HG02870 (cell line): Measurements from ENCODE around the gene APBA2.

Experiments
- ATAC-seq: cut with Tn5 transposase; IDR thresholded peaks from one replicate; pipeline ENCODE4 v1.9.1; 2021; ENCODE audit warnings: mild to moderate bottlenecking, moderate library complexity; ENCODE audit not compliant: unreplicated experiment

Gene APBA2

DNA sequence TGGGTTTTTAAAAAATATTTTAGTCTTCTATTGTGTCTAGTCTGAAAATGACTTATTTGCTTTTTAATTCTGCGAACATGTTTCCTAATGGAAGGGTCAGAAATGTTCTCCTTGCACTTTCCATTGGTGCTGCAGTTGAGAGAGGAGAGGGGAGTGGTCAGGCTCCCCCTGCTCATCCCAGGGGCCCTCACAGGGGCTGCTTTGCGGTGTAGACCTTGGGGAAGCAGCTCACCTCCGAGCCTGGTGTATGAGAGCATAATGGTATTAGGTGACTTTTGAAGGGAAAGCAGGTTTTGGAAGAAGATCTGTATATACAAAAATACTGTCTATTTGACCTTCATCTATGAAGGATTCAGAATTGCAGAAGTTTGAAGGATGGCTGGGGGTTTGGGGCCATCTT is 28.3 kb downstream of the APBA2 start:
- no peak for ATAC-seq

DNA sequence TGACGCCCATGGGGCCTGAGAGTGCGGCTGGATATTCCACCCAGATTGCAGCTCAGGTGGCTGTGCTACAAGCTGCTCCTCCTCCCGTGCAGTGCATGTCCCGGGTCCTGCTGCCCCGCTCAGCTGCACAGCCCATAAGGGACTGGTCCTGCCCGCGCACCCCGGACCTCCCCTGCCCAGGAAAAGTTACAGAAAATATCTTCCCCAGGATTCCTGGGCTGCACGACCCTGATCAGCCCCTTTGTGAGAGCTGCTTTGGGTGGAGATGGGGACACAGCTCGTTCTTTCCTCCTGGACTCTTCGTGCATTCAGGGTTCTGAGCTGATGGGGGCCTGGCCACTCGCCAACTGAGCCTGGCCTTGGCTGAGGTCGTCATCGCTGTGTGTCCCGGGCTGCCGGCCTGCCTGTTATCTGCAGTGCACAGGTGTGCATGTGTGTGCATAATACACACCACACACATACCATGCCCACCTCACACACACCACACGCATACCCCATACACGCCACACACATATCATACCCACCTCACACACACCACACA is 28.8 kb downstream of the APBA2 start:
- no peak for ATAC-seq

DNA sequence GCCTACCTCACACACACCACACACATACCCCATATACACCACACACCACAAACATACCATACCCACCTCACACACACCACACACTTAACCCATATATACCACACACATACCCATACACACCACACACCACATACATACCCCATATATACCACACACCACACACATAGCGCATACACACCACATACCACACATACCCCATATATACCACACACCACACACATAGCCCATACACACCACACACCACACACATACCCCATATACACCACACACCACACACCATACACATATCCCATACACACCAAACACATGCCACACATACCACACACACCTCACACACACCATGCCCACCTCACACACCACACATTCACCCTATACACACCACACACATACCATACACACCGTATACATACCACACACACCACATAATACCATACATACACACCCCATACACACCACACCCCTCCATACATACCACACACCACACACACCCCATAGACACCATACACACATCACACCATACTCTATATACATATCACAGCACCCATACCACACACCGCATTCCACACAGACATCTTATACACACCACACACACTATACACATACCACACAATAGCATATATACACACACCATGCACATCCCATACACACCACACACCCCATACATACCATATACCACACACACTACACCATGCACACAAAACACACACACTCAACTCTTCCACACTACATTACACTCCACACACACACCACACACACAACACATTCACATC is 29.5 kb downstream of the APBA2 start:
- ATAC-seq = no peak

DNA sequence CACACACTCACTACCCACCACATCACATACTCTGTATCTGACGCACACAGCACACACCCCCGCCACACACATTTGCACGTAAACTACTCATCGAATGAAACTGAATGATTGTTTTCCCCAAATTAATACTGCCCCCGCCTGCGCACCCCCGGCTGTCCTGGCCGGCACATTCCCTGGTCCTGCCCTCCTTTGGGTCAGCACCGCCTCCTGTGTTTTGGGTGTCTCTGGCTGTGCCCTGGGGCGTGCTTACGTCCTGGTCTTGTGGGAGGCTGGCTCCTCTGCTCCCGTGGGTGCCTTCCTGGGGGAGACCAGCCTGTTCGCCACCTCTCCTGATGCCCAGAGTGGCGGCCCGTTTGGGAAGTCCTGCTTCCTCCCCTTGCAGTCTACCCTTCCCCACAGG is 30.2 kb downstream of the APBA2 start:
- no peak for ATAC-seq

DNA sequence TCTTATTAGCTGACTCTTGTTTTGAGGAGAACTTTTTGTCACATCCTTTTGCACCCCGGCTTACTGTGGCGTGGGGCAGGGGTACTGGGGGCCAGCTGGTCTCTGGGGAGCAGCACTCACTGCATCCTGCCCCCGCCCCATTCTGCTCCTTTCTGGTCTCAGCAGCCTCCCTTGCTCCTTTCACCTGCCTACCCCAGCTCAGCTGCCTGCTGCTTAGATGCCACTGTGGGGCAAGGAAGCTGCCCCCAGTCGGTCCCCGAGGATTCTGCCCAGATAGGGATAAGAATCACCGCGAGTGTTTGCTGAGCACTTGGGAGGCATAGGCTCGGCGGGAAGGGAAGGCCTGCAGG is 32.0 kb downstream of the APBA2 start:
- no peak for ATAC-seq

DNA sequence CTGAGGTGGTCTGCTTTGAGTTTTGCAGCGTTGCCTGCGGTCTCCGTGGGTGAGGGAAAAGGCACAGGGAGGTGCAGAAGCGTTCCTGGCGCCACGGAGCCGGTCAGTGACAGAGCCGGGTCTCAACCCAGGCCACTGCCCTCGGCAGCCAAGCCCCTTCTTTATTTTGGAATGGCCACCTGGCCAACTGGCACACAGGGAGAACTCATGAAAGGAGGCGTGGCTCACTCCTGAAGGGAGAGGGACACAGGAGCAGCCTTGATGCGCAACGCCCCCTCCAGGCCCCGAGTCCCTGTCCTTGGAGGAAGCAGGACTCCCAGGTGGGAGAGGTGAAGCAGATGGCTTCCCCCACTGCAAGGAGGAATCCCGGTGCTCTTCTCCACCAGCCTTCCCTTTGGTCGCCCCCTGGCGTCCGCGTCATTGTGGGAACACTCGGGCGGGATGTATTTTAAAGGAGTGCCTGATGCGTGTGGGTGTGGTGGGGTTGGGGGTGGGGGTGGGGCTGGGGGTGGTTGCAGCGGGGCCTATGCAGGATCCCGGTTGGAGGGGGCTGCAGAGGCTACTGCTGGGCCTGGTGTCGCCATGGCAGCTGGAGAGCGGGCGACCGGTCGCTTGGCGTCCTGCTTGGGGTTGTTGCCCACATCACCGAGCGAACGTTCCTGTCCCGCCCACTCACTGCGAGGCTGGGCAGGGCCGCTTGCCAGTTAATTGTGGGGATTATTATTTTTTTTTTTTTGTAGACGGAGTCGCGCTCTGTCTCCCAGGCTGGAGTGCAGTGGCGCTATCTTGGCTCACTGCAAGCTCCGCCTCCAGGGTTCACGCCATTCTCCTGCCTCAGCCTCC is 32.6 kb downstream of the APBA2 start:
- no peak for ATAC-seq

DNA sequence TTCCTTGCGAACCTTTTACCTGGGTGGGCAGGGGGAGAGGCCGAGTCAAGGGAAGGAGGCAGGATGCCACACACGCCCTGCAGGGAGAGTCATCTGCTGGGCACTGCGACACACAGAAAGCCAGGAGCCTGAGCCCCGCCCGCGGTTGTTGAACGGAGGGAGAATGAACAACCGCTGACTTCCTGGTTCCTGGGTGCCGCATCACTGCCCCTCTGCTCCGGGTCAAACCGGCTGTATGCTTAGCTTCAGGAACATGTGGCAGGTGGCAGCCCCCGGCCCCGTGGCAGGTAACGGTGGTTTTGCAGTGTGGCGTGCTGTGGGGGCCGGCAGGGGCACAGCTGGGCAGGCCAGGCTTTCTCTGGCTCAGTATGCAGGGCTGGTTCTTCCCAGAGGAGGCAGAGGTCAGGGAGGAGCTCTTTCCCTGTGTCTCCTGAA is 33.4 kb downstream of the APBA2 start:
- ATAC-seq = no peak

DNA sequence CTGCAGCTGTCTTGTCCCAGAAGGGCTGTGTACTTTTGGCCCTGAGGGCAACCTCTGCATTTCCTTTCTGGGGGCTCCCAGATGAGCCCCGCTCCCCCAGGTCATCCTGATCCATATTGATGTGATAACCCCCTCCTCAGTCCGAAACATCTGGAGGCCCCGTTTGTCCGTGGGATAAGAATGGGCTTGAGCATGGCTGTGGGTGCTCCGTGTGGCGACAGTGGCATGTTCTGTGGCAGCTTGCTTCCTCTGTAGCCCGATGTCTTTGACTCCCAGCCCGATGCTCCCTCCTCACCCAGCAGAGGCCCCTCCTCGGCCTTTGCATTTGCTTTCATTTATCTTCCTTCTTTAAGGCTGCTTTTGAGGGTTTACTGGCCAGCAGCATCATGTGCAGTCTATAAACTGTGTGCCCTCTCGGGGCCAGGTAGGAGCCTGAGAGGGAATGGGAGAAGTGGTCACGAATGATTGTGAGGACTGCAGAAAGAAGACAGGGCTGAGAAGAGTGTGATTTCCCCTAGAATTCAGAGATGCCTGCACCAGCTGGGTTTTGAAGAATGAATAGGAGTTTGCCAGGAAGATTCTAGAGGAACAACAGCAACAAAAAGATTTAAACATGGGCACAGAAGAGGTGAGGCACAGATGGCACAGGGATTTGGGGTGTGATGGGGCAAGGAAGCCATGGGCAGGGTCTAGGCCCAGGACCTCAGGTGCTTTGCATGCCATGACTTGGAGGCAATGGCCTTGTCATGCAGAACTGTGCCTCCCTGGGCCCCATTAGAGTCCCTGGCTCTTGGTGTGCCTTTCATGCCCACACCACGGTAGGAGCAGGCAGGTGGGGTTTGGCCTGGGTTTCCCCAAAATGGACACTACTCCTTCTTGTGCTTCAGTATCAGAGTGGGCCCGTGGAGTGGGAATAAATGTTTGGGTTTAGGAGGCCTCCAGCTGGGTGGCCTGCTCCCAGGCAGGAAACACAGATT is 34.2 kb downstream of the APBA2 start:
- ATAC-seq = no peak

DNA sequence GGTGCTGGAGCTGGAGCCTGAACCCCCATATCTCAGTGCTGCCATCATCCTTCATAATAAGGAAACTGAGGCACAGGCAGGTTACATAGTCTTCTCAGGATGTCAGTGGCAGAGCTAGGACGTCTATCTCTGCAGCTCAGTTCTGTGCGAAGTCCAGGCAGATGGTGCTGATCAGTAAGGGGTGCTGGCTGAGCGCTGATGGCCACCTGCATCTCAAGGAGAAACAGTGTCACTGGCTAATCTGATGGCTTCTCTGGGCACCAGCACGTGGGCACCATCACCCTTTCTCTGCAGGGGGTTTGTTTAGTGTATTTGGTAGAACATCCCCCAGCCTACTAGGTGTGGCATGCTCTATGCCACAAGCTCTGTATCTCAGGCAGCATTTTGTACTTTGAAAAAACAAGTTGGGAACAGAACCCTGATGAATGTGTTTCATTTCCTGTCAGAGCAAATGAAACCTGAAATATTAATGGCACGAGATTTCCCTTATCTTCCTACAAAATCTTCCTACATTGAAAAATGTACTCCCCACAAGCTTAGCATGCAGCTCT is 35.1 kb downstream of the APBA2 start:
- no peak for ATAC-seq

DNA sequence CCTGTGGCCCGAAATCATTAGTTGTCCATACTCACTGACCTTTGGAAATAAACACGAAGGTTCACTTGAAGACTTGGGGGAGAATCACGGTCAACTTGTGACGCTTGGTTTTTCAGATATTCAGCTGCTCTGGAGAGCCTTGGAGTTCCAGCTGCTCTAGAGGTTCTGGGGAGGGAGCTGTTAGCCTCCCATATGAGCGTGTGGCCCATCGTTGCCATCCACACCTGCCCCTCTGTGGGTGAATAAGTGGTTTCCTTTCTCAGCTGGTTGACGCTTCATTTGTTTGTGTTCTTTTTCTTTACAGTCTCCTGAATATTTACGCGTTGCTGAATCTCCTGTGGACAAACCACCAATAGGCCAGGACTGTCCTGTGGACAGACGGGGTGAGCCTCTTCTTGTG is 35.6 kb downstream of the APBA2 start:
- no peak for ATAC-seq

DNA sequence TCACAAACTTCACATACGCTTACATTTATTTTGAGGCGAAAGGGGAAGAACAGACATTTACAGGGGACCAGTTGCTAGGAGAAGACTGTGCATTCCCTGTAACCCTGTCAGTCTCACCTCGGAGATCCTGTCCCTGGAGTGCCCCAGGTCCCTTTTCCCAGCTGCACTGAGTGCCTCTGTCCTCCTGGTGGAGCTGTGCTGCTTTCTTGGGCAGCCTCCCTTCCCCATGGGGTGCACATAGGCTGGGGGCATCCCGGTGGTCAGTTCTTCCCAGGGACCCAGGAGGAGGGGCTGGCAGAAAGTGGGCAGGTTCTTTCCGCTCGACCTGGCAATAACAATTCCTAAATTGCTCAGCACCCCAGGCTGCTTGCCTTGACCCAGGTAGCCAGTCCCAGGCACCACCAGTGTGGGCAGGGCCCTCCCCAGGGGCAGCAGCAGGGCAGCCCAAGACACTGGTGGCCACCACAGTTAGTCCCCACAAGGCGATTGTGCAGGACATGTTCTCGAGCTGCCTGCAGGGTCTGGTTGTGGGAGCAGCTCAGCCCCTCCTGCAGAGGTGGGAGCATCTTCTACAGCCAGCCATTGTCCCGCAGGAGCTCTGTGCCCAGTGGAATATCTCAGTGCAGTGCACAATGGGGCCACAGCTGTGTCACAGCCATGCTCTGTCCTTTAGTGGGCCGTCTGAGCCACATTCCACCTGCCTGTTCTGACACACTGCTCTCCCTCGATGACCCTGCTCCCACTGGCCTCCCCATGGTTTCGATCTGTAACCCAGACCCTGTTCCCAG is 36.3 kb downstream of the APBA2 start:
- no peak for ATAC-seq

DNA sequence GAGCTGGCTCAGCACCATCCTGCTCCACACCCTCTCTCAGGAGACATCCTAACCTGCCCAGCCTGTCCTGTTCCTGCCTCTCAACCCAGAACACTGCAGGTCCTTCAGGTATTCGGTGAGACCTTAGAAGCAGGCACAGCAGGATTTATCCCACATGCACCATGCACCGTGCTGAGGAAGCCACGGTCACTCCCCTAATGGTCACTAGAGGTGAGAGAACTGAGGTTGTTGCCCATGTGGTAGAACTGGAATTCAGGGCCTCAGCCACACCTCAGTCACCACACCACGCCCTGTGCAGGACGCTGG is 36.9 kb downstream of the APBA2 start:
- ATAC-seq = no peak

DNA sequence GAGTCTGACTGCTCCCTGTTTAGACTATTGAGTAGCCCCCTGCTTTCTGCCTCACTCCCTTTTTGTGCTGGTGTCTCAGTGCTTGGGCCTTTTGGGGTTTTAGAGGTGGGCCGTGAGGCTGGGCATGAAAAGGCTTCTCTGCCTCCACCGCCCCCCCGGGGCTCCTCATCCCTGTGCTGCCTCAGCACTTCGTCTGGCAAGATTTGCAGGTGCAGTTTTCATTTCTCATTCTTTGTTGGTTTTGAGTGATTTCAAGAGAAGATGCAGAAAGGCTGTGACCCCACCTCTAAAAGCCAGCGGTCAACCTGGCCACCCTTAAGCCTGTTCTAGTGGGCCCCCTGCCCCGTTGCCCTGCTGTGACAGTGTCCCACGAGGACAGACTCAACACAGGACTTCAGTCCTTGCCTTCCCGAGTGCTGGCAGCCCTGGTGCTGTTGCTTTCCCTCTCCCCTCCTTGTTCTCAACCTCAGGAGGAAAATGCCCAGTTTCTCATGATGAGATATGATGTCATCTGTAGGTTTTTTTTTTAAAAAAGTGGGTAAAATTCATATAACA is 38.0 kb downstream of the APBA2 start:
- no peak for ATAC-seq

DNA sequence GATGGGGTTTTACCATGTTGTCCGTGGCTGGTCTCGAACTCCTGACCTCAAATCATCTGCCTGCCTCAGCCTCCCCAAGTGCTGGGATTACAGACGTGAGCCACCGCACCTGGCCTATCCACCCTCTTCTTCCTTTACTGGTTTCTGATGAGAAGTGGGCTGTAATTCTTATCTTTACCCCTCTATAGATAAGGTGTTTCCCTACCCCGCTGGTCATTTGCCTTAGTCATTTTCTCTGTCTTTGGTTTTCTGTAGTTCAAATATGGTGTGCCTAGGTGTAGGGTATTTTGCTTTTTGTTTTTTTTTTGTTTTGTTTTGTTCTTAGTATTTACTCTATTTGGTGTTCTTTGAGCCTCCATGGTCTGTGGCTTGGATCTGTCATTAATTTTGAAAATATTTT is 41.3 kb downstream of the APBA2 start:
- ATAC-seq = no peak

DNA sequence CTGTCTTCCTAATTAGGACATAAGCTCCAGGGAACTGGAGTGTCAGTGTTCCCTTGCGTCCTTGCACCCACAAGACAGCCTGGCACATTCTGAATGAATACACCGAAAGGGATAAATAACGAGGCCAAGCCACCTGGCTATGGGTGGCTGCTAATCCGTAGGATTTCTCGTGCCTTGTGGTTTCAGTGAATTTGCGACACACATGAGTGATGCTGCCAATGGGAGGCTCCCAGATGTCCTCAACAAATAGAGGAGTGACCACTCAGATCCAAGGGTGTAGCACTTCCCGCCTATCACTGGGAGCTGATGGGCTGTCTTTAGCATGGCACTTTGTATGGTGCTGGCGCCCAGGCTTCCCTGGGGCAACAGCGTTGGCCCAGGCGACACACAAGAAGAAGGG is 43.4 kb downstream of the APBA2 start:
- ATAC-seq = no peak

DNA sequence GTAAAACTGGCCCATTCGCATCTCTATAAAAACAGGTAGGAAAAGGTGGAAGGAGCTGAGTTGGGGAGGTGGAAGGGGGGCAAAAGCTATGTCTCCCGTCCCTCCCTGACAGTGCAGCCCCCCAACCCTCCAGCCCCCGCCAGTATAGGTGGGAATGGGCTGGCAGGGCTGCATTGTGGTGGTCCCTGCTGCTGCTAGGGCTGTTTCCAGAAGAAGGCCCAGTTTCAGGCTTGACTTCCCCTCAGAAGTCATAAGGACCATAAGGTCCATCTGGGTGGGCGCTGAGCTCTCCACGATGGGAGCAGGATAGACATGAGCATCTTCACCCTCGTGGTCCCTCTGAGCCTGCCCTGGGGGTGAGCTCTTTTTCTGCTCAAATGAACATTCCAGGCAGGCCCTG is 44.2 kb downstream of the APBA2 start:
- ATAC-seq = no peak

DNA sequence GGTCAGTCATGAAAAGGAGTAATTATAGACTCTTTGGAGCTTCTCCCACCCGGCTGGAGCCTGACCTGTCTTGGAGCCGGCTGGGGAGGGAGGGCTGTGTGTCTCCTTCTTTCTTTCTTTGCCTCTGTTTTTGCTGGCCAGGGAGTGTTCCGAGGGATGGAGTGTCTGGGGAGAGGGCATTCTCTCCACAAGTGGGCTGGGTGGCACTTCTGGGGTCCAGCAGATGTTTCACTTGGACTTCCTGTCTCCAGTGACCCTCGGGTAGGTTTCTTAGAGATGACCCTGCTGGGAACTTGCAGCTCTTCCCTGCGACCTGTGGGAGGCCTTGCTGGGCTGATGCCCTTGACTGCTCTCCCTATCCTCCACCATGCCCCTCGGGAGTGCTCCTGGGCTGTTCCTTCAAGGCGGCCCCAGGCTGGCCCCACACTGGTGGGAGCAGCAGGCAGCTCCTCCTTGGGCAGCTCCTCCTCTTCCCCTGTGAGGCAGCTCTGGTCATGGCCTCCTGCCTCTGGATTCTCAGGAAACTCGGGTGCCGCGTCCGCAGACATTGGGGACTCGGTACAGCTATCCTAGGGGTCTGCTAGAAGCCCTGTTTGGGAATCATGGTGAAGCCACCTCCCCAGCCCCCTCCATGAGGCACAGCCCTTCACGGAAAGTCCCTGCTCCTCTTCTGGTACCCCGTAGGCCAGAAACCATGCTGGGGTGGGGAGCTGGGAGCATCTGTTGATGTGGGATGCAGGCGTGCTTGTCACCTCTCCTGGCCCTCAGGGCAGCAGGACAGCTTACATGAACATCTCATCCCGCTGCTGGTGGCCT is 44.9 kb downstream of the APBA2 start:
- ATAC-seq = no peak

DNA sequence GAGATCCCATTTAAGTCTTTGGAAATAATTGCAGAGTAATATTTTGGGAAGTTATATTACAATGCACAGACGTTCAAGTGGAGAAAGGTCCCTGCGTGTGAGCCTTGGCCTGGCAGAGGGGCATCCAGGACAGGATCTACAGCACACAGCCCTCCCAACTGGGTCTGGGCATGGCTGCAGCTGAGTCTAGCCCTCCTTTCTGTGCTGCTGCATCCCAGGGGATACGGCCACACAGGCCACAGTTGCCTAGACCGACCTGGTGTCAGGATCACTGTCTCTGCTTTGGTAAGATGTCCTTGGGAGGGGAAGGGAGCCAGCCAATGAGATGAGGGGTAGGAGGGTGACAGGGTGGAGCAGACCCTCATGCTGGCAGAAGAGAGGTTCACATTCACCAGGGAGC is 46.1 kb downstream of the APBA2 start:
- ATAC-seq = no peak

DNA sequence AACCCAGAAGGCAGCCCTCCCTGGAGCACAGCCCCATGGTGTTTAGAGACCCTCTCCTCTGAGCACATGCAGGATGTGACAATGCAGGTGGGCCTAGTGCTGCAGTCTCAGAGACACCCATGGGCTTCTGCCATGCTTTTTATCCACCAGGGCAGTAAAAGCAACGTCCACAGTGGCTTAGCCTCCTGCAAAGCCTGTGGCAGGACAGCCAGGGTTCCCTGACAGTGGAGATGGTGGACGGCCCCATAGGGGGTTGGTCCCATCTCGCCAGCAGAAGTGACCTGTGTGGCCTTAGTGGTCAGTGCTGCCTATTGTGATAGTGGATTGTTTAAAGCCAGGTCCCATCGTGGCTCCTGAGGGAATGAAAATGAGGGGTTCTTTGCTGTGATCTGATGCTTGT is 46.6 kb downstream of the APBA2 start:
- ATAC-seq = no peak
